GM21825 (cell line): ENCODE measurements around the gene MCTP1.

Experiments
- ATAC-seq: cut with Tn5 transposase; IDR thresholded peaks from one replicate; pipeline ENCODE4 v1.9.1; 2021; ENCODE audit warnings: mild to moderate bottlenecking, moderate library complexity; ENCODE audit not compliant: unreplicated experiment

Gene MCTP1

GRCh38 chr5:95284572-95285408 is at the start of gene MCTP1:
MCTP1 (minus strand) TSS chr5:95285094.
- ATAC-seq = peak; percentile 30

DNA sequence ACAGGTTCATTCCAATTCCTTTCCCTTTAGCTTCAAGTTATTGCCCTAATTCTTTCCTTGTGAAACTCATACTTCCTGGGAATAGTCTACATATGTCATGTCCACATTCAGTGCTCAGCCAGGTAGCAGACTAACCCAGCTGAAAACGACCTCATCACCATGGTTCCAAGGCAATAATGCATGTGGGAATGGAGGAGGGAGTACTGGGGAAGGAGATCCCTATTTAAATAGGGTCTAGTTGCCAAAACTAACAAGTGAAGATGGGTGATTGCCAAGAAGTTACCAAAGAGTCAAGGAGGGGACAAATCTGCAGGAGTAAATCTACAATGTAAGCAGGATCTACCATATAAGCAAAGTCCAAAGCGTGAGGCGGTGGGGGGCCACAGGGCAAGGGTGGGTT is 47.3 kb upstream of the MCTP1 start:
- ATAC-seq = no peak

- ATAC-seq = no peak
These were observed 46.5 kb upstream of the MCTP1 start for GRCh38 chr5:95331358-95331757.

DNA sequence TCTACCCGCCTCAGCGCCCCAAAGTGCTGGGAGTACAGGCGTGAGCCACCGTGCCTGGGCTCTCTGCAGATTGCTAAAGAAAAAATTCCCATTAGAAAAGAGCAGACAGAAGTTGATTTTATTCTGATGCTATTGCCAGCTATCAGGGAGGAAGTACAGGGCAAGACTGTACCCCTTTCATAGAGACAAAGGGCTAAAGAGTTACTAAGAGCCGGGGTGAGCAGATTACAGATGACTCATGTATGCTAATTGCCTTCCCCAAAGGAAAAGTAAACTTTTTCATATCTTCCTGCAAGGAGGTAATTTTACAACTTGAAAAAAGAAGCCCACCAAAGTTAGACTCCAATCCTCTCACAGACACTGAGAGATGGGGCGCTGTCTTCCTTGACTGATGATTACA is 42.3 kb upstream of the MCTP1 start:
- no peak for ATAC-seq

- no peak for ATAC-seq
These were observed 32.8 kb upstream of the MCTP1 start for GRCh38 chr5:95317687-95318086.

DNA sequence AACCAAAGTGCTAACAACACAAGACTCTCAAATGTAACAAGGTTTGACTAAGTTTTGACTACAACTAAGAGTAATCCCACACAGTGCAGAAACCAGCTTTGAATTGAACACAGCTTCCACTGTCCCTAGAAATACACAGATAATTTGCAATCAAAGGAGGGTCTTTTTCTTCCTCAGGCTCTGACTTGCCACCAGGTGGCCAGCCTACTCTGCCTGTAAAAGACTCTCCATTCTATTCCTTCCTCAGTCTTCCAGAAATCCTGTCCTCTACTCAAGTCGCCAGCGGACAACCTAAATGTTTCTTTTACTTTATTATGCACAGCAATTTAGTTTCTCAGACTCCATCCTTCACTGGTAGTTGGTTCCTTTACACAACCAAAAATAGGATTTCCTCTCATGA is 32.2 kb upstream of the MCTP1 start:
- no peak for ATAC-seq

DNA sequence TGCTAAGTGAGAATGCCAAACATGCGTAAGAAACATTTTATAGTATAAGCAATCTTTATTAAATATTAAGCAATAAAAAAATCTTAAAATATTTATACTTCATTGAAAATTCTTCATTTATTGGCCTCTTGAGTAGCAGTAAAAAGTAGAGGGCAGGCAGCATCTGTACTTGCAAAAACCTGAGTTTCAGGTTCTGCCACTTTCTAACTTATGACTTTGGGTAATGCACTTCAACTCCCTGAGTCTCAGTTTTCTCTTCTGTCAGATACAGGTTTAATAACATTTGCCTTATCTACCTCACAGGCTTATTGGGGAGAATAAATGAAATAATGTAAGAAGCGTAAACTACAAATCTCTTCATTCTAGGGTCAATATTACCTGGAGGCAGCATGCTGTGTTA is 19.8 kb upstream of the MCTP1 start:
- ATAC-seq = no peak

GRCh38 chr5:95298651-95299050 is 13.8 kb upstream of the MCTP1 start:
- ATAC-seq = no peak

DNA sequence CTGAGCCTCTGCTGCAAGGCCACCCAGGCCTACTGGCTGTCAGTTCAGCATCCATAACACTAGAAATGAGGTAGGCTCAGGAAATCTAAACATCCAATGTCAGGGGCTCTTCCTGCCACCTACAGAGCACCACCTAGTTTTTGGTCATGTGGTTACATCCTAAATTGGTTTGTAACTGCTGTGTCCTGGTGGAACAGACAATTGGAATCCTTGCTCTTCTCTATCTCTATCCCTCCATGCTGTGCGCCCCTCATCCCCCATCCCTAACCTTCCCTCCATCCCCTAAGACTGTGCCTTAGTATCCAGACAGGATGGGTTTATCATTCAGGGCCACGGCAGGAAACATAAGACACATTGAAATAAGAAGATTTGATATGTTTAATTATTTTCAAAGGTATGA is 11.4 kb upstream of the MCTP1 start:
- ATAC-seq = no peak

DNA sequence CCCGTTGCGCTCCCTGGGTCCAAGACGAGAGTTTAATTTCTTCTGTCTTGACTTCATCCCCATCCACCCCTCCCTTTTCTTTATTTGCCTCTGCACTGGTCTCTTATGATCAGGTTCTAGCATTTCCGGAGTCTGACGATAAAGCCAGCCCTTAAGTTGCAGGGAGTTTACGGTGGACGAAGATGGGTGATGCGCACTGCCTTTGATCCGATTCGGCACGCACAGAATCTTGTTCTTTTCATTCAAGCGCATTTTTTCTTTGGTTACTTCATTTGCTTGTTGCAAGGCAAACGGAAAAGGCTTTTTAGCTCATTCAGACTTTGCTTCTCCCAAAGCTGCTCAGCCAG is 488 bp upstream of the MCTP1 start:
- ATAC-seq = no peak

DNA sequence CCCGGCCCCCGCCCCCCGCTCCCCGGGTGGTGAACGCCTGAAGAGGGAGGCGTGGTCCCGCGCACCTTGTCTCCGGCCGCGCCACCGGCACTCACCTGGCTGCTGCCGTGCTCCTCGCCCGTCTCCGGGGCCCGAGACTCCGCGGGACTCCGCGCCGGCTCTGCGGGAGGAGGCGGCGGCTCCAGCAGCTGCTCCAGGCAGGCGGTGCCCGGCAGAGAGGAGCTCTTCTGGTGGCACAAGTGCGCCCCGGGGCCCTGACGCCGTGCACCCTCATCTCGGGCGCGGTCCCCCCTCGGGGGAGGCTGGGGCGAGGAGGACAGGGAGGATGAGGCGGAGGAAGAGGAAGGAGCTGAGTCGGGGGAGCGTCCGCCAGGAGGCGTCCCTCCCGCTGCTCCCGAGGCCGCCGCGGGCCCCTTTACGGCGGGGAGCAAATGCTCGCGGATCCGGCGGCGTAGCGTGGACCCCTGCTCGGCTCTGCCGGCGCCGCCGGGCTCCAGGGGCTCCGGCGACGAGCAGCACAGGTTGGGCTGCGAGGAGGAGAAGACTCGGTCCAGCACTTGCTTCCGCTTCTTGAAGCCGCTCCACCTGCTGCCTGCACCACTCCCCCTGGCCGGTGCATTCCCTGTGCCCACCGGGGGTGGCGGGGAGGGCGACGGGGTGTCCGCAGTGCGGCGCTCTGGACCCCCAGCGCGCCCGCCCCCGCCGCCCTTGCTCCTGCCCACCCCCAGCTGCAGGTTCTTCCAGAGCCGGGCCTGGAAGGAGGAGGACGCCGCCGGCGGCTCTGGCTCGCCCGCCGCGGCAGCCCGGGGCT is 928 bp downstream of the MCTP1 start:
- peak; percentile 58 for ATAC-seq

- no peak for ATAC-seq
These were observed 1.8 kb downstream of the MCTP1 start for GRCh38 chr5:95283022-95283615.

GRCh38 chr5:95281226-95281625 is 3.7 kb downstream of the MCTP1 start:
- ATAC-seq = no peak

- ATAC-seq = no peak
These were observed 4.3 kb downstream of the MCTP1 start for GRCh38 chr5:95280401-95281095.

- no peak for ATAC-seq
These were observed 10.9 kb downstream of the MCTP1 start for GRCh38 chr5:95274011-95274410.

DNA sequence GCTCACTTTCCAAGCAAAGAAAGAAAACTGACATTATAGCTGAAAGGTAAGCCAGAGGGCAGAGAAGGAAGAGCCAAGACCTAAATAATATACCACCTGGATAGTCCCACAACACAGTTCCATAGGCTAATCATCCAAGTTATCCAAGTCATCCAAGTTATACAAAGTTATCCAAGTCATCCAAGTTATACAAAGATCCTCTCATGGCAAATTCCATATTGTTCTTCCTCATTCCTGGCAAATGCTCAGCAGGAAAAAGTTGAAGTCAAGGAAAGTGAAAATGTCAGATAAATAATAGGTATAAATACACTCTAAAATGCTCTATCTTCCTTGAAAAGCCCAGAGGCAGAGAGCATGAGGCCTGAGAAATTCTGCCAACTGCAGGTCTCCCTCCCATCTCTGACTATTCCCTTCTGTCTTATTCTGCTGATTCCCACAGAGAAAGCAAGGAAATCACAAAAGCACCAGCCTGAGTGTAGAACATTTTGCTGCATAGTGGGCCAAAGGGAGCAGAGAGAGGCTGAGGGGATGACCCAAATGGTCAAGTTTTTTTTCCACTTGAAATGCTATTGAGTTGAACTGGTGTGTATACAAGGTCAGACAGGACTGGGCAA is 12.5 kb downstream of the MCTP1 start:
- ATAC-seq = no peak

DNA sequence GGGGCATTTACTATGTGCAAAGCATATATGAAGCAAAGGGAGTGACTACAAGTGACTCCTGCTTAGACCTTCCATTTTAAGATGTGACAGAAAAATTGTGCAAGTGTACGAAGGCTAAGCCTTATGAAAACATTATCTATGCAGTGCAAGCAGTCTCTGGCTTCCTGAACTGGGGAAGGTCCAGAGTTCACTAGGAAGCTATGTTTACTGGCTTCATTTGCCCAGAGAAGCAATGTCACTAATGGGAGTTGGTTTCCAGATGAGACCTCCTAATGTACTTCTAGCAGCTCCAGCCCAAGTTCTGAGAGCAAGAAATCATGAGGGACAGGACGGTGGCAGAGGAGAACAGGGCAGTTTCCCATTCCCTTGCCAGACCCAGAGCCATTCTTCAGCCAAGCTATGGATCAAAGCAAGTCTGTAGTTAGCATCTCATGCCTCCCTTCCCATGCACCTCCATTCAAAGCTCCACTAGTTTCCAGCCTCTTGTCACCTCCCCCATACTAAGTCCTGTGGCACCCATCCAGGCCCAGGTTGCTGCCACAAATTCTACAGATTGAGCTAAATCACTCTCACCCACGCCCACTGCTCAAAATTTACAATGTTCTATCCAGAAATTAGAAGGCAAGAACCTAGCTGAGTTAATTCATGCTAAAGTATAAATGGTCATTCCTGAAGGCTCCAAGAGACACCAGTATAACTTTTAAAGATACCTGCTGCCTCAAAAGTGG is 21.8 kb downstream of the MCTP1 start:
- ATAC-seq = no peak

DNA sequence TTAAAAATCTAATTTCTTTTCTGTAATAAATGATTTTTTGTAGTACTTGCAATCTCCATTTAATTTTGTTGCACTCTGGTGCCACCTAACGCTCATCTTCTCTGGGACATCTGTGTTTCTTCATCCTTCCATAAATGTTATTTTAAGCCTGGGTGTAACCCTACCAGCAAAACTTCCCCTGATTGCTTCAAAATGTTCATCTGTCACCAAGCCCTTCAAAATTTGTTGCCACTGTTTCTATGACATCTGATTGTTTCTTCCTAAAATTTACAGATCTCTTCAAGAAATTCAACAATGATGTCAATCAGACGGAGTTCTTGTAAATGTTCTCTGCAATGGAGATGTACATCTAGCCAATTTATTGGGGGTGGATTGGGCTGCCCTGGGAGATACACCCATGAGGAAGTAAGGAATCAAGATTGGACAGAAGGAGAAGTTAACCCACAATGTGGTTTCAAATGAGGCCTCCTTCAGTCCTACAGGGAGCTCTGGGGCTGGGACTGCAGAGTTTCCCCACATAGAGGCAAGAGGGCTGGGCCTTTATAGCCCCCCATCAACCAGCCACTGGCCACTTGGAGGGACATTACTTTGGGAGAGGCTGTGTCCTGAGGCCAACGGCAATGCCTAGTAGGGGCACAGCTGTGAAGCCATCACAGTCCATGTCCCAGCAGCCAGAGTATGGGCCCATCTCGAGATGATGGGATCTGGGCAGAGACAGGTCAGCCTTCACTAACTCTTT is 23.3 kb downstream of the MCTP1 start:
- no peak for ATAC-seq

DNA sequence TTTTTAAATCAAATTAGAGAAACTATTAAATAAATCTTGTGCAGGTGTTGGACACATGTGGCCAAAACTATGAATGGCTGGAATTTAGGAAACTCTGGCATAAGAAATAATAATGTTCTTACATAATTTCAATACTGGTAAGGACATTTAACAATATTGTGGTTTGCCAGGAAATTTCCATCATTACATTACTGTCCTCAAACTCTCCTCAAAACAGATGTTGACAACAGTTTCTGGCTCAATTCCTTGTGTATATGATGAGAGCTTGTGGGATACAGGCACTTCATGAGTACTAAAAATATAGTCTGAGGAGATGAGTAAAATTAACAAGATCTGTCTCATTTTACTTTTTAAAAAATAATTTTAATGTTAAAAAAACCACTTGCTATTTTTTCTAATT is 27.9 kb downstream of the MCTP1 start:
- no peak for ATAC-seq

- no peak for ATAC-seq
These were observed 28.4 kb downstream of the MCTP1 start for GRCh38 chr5:95256446-95256845.
